Hindlimb muscle (tissue), 1 donor: ENCODE results near the gene ASPDH. TPM values are rescaled to one million over a fixed set of nuclear protein-coding genes. Genes with fewer than 3 reads are reported as not detected.

Source experiments
- DNase-seq: peaks from one replicate; pipeline ENCODE4 v3.0.0-alpha.2; 2013
- polyA plus RNA-seq: library from polyadenylated mRNA; unstranded; fragments of 120-200 nt; gene quantifications from one replicate; pipeline ENCODE4 v1.2.1, GENCODE V29; 2013; ENCODE audit not compliant: insufficient read length

The ASPDH gene
- polyA plus RNA-seq, 1 donor = 0.62 TPM

- no peak for DNase-seq
Observed at GRCh38 chr19:50512999-50513745, 541 bp downstream of the ASPDH start.

DNA sequence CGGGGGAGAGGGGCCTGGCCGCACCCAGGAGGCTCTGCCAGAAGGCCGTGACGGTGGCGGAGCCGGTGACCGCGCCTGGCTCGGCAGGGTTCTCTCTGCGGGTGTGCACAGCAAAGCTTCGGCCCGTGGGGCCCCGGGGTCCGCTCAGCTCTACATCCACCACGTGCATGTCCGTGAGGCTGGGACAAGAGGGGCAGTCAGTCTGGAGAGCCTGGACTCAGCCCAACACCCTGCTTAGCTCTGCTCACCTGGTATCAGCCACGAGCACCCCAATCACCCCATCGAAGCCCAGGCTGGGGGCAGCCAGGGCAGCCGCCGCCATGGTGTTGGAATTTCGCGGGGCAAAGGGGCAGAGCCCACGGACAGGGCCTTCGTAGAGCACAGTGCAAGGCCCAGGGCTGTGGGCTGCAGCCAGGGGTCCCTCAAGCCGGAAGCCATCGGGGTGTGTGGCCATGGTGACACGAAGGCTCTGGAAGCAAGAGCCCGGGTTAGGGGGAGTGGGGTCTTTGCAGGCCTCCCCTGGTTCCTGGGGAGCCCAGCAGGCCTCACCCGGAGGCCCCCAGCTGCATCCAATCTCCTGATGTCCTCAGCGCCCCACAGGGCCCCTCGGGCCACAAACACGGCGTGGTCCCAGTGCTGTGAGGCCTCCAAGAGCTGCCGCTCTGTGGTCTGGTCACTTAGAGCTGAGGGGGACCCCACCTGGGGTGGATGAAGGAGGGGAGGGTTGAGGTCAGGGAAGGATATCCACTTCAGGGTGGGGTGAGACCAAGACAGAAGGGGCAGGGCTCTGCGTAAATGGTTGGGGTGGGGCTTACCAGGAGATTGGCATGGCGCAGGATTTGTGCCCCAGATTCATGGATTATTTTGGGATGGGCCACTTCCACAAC is 1.4 kb downstream of the ASPDH start:
- no peak for DNase-seq

- DNase-seq = peak; percentile 99
Observed at GRCh38 chr19:50511069-50511822, 2.5 kb downstream of the ASPDH start, which contains the start of gene JOSD2. JOSD2 (minus strand) TSS chr19:50511191; CDS start chr19:50510431, 760 bp downstream.

DNA sequence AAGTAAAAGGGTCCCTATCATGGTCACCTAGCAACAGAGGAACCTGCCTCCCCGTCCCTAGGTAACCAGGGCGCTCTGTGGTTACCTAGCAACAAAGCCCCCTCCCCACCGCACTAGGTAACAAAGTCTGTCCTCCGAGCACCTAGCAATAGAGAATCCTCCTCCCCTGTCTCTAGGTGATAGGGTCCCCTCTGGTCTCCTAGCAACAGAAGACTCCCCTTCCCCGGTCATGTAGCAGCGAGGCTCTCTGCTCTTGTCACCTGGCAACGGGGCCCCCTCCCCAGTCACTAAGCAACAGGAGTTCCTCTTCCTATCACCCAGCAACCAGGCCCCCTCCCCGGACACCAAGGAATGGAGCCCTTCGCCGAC is 3.0 kb downstream of the ASPDH start:
- DNase-seq = no peak

DNA sequence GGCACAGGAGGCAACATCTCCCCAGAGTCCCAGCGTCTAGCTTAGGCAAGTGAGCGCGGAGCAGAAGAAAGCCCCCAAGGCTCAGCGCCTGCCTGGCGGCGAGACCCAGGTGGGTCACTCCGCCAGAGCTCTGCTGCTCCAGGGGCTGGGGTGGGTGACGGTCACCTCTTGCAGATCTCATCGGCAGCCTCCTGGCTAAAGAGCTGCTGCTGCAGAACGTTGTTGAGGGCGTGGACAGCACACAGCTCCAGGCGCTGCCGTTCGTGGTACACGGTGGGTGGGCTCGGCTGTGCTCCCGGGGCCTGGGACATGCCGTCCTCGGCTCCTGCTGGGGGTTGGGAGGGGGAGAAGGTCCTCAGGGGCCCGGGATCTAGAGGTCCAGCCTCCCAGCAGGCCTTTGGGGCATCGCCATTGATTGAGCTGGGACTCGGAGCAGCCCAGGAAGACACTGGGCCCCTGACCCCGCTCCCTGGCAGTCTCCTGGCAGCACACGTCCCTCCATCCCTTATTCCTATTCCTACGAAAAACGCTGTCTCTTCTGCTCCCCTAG is 3.5 kb downstream of the ASPDH start:
- no peak for DNase-seq

DNA sequence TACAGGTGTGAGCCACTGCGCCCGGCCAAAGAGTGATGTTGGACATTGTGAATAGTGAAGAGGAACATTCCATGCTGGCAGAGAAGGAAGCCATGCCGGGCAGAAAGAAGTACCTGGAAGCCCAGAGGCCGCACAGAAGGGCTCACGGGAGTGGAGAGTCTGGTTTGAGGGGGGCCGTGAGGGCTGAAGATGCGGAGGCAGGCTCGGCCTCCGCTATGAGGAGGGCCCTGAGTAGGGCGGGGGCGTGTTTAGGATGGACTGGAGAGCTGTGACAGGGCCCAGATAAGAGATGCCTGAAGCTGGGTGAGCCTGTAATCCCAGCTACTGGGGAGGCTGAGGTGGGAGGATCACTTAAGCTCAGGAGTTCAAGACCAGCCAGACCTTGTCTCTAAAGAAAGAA is 4.3 kb downstream of the ASPDH start:
- no peak for DNase-seq

DNA sequence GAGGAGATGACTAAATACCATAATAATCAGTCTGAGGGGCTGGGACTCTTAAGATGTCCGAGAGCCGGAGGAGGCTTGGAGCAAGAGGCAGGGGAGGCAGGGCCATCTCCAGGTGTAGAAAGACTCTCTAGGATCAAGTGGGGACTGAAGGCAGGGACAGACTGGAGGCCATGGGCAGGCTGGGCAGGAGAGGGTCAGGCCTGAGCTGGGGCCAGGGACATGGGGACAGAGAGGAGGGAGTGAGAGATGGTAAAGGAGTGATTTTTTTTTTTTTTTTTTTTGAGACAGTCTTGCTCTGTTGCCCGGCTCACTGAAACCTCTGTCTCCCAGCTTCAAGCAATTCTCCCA is 4.9 kb downstream of the ASPDH start:
- no peak for DNase-seq

GRCh38 chr19:50507376-50507775 is 6.3 kb downstream of the ASPDH start:
- no peak for DNase-seq

GRCh38 chr19:50506700-50507099 is 7.0 kb downstream of the ASPDH start:
- DNase-seq = no peak

GRCh38 chr19:50505856-50506611 is 7.7 kb downstream of the ASPDH start:
- DNase-seq = no peak

- no peak for DNase-seq
Observed at GRCh38 chr19:50501568-50502475, 11.9 kb downstream of the ASPDH start.

- no peak for DNase-seq
Observed at GRCh38 chr19:50501186-50501567, 12.5 kb downstream of the ASPDH start.

- no peak for DNase-seq
Observed at GRCh38 chr19:50500753-50501151, 13.0 kb downstream of the ASPDH start.

DNA sequence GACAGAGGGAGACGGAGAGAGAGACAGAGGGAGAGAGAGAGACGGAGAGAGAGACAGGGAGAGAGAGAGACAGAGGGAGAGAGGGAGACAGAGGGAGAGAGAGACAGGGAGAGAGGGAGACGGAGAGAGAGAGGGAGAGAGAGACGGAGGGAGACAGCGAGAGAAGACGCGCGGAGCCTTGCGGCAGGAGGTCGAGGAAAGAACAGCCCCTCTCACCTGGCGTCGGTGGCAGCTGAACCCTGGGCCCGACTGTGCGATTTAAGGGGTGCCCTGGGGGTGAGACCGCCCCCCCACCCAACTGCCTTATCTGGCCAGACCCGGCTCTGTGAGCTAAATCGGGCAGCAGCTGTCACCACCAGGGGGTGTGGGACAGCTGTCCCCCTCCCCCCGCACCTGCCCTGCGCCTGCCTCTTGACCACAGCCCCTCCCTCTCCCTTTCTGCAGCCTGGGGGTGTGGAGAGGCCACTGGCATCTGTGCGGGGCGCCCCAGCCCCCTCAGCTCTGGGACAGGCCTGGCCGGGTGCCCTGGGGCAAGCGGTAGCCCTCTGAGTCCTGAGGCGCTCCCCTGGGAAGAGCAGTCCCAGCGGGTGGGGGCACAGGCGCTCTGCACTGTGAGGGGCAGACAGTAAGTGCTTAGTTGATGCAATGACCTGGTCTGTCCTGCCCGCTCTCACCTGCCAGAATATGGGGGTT is 13.5 kb downstream of the ASPDH start:
- peak; percentile 50 for DNase-seq

DNA sequence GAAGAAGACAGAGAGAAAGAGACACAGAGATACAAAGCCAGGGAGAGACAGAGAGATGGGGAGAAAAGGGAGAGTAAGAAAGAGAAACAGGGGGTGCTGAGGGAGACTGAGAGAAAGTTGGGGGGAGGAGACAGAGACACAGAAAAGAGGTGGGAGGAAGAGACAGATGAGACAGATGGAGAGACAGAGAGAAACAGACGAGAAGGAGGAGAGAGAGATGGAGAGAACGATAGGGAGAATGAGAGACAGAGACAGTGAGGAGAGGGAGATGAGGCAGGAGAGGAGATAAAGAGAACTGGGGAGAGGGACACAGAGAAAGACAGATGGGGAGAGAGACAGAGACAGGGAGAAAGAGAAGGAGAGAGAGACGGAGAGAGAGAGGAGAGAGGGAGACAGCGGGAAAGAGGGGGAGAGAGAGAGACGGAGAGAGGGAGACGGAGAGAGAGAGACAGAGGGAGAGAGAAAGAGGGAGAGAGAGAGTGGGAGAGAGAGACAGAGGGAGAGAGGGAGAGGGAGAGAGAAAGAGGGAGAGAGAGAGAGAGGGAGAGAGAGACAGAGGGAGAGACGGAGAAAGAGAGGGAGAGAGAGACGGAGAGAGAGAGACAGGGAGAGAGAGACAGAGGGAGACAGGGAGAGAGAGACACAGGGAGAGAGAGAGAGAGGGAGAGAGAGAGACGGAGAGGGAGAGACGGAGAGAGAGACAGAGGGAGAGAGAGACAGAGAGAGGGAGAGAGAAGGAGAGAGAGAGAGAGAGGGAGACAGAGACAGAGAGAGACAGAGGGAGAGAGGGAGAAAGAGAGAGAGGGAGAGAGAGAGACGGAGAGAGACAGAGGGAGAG is 15.3 kb downstream of the ASPDH start:
- DNase-seq = no peak

DNA sequence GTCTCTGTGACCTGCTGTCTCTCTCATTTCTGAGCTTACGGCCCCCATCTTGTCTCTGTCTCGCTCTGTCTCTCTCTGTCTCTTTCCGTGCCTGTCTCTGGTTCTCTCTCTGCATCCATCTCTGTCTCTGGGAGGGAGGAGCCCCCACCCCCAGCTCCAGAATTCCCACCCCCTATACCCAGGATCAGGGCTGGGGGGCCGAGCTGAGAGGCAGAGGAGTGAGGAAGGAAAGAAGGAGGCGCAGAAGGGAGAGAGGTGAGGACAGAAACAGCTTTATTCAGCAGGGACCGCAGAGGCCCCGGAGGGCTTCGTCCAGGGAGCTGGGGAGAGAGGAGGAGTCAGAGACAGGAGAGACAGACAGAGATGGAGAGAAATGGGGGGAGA is 16.7 kb downstream of the ASPDH start:
- DNase-seq = no peak

- DNase-seq = no peak
Observed at GRCh38 chr19:50496189-50497021, 17.3 kb downstream of the ASPDH start.

GRCh38 chr19:50495020-50495531 is 18.6 kb downstream of the ASPDH start:
- no peak for DNase-seq
